Measurements from ENCODE around the gene MGRN1.

DNA sequence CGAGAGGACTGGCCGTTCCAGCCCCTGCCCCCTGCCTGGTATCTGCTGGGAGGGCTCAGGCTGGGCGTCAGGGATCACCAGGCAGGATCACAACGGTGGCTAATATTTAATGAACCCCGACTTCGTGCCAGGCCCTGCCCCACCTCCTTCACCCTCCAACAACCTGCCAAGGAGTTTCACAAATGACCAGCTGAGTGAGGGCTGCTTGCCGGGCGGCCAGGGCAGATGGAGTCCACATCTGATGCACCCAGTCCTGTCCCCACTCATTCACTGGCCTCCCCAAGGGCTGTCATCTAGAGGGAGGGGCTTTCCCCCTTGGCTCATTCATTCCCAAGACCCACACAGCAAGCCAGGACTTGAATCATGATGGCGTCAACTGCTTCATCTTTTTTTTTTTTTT, 27.5 kb upstream of the MGRN1 start:
- TF ChIP-seq ZNF549 (CRISPR knock-in tag; IDR thresholded peaks at IDR 0.05) (no peak), BHLHE40 (IDR thresholded peaks at IDR 0.05; ENCODE audit: low read length) (no peak), TCF12 (IDR thresholded peaks at IDR 0.05) (no peak), TCF12 (CRISPR knock-in tag; IDR thresholded peaks at IDR 0.05) (no peak)

Data from HepG2 (cell line).